ENCODE results near the gene RAB27A. TPM values are rescaled to one million over a fixed set of nuclear protein-coding genes. Genes with fewer than 3 reads are reported as not detected.

RAB27A gene
- total and polyA plus RNA-seq, 2 of the 13 experiments (the other 11 are each of a cell fraction or from before 2014, with no cell fraction given) = 3.4 to 8.1 TPM

DNA sequence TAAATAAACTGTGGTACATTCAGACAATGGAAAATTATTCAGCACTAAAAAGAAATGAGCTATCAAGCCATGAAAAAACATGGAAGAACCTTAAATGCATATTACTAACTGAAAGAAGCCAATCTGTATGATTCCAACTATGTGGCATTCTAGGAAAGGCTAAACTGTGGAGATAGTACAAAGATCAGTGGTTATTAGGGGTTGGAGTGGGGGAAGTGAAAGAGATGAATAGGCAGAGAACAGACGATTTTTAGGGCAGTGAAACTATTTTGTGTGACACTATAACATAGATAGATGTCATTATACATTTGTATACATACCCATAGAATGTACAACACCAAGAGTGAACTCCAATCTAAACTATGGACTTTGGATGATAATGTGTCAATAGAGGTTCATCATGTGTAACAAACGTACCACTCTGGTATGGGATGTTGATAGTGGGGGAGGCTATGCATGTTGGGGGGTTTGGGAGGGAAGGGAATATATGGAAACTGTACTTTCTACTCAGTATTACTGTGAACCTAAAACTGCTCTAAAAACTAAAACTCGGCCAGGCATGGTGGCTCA is 29.0 kb downstream of the RAB27A start (continued):
- TF ChIP-seq HNF4A (CRISPR knock-in tag; IDR thresholded peaks at IDR 0.05) = peak; percentile 53; the same call in 1 of the 2 replicates
- no peak for TF ChIP-seq NFYC (CRISPR knock-in tag; IDR thresholded peaks at IDR 0.05)
- TF ChIP-seq, protein P1, sequence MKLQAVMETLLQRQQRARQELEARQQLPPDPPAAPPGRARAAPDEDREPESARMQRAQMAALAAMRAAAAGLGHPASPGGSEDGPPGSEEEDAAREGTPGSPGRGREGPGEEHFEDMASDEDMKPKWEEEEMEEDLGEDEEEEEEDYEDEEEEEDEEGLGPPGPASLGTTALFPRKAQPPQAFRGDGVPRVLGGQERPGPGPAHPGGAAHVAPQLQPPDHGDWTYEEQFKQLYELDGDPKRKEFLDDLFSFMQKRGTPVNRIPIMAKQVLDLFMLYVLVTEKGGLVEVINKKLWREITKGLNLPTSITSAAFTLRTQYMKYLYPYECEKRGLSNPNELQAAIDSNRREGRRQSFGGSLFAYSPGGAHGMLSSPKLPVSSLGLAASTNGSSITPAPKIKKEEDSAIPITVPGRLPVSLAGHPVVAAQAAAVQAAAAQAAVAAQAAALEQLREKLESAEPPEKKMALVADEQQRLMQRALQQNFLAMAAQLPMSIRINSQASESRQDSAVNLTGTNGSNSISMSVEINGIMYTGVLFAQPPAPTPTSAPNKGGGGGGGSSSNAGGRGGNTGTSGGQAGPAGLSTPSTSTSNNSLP (IDR thresholded peaks at IDR 0.05; ENCODE audit: low read depth, low read length) = peak; percentile 52; the same call in 1 of the 2 replicates
- TF ChIP-seq, protein P2, sequence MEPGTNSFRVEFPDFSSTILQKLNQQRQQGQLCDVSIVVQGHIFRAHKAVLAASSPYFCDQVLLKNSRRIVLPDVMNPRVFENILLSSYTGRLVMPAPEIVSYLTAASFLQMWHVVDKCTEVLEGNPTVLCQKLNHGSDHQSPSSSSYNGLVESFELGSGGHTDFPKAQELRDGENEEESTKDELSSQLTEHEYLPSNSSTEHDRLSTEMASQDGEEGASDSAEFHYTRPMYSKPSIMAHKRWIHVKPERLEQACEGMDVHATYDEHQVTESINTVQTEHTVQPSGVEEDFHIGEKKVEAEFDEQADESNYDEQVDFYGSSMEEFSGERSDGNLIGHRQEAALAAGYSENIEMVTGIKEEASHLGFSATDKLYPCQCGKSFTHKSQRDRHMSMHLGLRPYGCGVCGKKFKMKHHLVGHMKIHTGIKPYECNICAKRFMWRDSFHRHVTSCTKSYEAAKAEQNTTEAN (CRISPR knock-in tag; conservative IDR thresholded peaks at IDR 0.05) = no peak
- TF ChIP-seq TAF15 (IDR thresholded peaks at IDR 0.05; ENCODE audit: low read depth, low read length, poor library complexity, severe bottlenecking) = no peak
- no peak for TF ChIP-seq ZFP41 (CRISPR knock-in tag; IDR thresholded peaks at IDR 0.05; ENCODE audit: borderline replicate concordance)
- TF ChIP-seq RBM22 (optimal IDR thresholded peaks at IDR 0.05; ENCODE audit: low read length) = no peak
- TF ChIP-seq POLR2AphosphoS2 (IDR thresholded peaks at IDR 0.05; ENCODE audit: low read depth, low read length) = no peak
- no peak for TF ChIP-seq CEBPG (CRISPR knock-in tag; IDR thresholded peaks at IDR 0.05)
- TF ChIP-seq BRD4 (CRISPR knock-in tag; IDR thresholded peaks at IDR 0.05) = no peak
- TF ChIP-seq, protein P3, sequence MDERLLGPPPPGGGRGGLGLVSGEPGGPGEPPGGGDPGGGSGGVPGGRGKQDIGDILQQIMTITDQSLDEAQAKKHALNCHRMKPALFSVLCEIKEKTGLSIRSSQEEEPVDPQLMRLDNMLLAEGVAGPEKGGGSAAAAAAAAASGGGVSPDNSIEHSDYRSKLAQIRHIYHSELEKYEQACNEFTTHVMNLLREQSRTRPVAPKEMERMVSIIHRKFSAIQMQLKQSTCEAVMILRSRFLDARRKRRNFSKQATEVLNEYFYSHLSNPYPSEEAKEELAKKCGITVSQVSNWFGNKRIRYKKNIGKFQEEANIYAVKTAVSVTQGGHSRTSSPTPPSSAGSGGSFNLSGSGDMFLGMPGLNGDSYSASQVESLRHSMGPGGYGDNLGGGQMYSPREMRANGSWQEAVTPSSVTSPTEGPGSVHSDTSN (CRISPR knock-in tag; IDR thresholded peaks at IDR 0.05) = no peak
- TF ChIP-seq, protein P4, sequence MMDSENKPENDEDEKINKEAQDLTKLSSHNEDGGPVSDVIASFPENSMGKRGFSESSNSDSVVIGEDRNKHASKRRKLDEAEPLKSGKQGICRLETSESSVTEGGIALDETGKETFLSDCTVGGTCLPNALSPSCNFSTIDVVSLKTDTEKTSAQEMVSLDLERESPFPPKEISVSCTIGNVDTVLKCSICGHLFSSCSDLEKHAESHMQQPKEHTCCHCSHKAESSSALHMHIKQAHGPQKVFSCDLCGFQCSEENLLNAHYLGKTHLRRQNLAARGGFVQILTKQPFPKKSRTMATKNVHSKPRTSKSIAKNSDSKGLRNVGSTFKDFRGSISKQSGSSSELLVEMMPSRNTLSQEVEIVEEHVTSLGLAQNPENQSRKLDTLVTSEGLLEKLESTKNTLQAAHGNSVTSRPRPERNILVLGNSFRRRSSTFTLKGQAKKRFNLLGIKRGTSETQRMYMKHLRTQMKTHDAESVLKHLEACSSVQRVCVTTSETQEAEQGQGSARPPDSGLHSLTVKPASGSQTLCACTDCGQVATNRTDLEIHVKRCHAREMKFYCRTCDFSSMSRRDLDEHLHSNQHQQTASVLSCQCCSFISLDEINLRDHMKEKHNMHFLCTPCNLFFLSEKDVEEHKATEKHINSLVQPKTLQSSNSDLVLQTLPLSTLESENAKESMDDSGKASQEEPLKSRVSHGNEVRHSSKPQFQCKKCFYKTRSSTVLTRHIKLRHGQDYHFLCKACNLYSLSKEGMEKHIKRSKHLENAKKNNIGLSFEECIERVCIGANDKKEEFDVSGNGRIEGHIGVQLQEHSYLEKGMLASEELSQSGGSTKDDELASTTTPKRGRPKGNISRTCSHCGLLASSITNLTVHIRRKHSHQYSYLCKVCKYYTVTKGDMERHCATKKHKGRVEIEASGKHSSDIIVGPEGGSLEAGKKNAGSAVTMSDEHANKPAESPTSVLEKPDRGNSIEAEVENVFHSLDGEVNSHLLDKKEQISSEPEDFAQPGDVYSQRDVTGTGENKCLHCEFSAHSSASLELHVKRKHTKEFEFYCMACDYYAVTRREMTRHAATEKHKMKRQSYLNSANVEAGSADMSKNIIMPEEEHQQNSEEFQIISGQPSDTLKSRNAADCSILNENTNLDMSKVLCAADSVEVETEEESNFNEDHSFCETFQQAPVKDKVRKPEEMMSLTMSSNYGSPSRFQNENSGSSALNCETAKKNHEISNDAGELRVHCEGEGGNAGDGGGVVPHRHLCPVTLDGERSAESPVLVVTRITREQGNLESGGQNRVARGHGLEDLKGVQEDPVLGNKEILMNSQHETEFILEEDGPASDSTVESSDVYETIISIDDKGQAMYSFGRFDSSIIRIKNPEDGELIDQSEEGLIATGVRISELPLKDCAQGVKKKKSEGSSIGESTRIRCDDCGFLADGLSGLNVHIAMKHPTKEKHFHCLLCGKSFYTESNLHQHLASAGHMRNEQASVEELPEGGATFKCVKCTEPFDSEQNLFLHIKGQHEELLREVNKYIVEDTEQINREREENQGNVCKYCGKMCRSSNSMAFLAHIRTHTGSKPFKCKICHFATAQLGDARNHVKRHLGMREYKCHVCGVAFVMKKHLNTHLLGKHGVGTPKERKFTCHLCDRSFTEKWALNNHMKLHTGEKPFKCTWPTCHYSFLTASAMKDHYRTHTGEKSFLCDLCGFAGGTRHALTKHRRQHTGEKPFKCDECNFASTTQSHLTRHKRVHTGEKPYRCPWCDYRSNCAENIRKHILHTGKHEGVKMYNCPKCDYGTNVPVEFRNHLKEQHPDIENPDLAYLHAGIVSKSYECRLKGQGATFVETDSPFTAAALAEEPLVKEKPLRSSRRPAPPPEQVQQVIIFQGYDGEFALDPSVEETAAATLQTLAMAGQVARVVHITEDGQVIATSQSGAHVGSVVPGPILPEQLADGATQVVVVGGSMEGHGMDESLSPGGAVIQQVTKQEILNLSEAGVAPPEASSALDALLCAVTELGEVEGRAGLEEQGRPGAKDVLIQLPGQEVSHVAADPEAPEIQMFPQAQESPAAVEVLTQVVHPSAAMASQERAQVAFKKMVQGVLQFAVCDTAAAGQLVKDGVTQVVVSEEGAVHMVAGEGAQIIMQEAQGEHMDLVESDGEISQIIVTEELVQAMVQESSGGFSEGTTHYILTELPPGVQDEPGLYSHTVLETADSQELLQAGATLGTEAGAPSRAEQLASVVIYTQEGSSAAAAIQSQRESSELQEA (CRISPR knock-in tag; IDR thresholded peaks at IDR 0.05; ENCODE audit: not compliant biosample characterization) = no peak
- TF ChIP-seq, protein P5, sequence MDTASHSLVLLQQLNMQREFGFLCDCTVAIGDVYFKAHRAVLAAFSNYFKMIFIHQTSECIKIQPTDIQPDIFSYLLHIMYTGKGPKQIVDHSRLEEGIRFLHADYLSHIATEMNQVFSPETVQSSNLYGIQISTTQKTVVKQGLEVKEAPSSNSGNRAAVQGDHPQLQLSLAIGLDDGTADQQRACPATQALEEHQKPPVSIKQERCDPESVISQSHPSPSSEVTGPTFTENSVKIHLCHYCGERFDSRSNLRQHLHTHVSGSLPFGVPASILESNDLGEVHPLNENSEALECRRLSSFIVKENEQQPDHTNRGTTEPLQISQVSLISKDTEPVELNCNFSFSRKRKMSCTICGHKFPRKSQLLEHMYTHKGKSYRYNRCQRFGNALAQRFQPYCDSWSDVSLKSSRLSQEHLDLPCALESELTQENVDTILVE (CRISPR knock-in tag; IDR thresholded peaks at IDR 0.05) = no peak
- TF ChIP-seq FOXA1 (IDR thresholded peaks at IDR 0.05) = peak; percentile 39; the same call in 1 of the 2 replicates
- no peak for TF ChIP-seq FOXA1 (CRISPR knock-in tag; IDR thresholded peaks at IDR 0.05)
- no peak for TF ChIP-seq ZNF749 (CRISPR knock-in tag; IDR thresholded peaks at IDR 0.05; ENCODE audit: borderline replicate concordance)
